SK-N-SH treated with all-trans-retinoic acid at 6 μM for 48 hours (cell line): Measurements from ENCODE around the gene AHSG.

Experiments used
- ATAC-seq: fragments of 200-7000 bp; cut with Tn5 transposase; 3 replicates; pipeline ENCODE4 v1.9.1; 2020; ENCODE audit warnings: mild to moderate bottlenecking, moderate library complexity
- ARNTL ChIP-seq: fragments of 450-650 bp; formaldehyde crosslinking; IDR thresholded peaks from 2 replicates; pipeline ENCODE4 v1.5.0; 2020; ENCODE audit warnings: low read depth, mild to moderate bottlenecking, moderate library complexity, borderline replicate concordance
- BACH2 ChIP-seq: fragments of 250-450 bp; sonication (Bioruptor Pico); IDR thresholded peaks from 2 replicates; pipeline ENCODE4 v1.9.0; 2021; ENCODE audit warnings: mild to moderate bottlenecking, borderline replicate concordance
- CSDC2 ChIP-seq: fragments of 250-450 bp; sonication (Bioruptor Pico); IDR thresholded peaks from 2 replicates; pipeline ENCODE4 v1.5.0; 2020; ENCODE audit warnings: mild to moderate bottlenecking, moderate library complexity
- ESRRG ChIP-seq: fragments of 250-450 bp; sonication (Bioruptor Pico); IDR thresholded peaks from 2 replicates; pipeline ENCODE4 v1.6.1; 2021; ENCODE audit warnings: mild to moderate bottlenecking
- ISL1 ChIP-seq: fragments of 250-450 bp; sonication (Bioruptor Pico); IDR thresholded peaks from 2 replicates; pipeline ENCODE4 v2.1.2; 2022; ENCODE audit warnings: mild to moderate bottlenecking, moderate library complexity
- OSR1 ChIP-seq: fragments of 250-450 bp; sonication (Bioruptor Pico); IDR thresholded peaks from 2 replicates; pipeline ENCODE4 v1.8.0; 2022; ENCODE audit warnings: moderate library complexity, mild to moderate bottlenecking, inconsistent platforms
- PPARA ChIP-seq: fragments of 250-450 bp; sonication (Bioruptor Pico); IDR thresholded peaks from 2 replicates; pipeline ENCODE4 v1.5.0; 2020; ENCODE audit warnings: mild to moderate bottlenecking, borderline replicate concordance
- SNAI2 ChIP-seq: fragments of 250-450 bp; sonication (Bioruptor Pico); IDR thresholded peaks from 2 replicates; pipeline ENCODE4 v1.5.0; 2020; ENCODE audit warnings: mild to moderate bottlenecking, moderate library complexity
- TOX ChIP-seq: fragments of 250-450 bp; sonication (Bioruptor Pico); IDR thresholded peaks from 2 replicates; pipeline ENCODE4 v1.8.0; 2021; ENCODE audit warnings: mild to moderate bottlenecking, moderate library complexity, borderline replicate concordance
- ZFP3 ChIP-seq: fragments of 250-450 bp; sonication (Bioruptor Pico); IDR thresholded peaks from 2 replicates; pipeline ENCODE4 v1.5.0; 2020; ENCODE audit warnings: mild to moderate bottlenecking, moderate library complexity
- ZNF565 ChIP-seq: fragments of 450-650 bp; formaldehyde crosslinking; conservative IDR thresholded peaks from 2 replicates; pipeline ENCODE4 v1.5.0; 2020; ENCODE audit warnings: low read depth, mild to moderate bottlenecking, moderate library complexity
- ZNF70 ChIP-seq: fragments of 450-650 bp; formaldehyde crosslinking; IDR thresholded peaks from 2 replicates; pipeline ENCODE4 v1.5.0; 2020; ENCODE audit warnings: mild to moderate bottlenecking, moderate library complexity
- ZNF8 ChIP-seq: fragments of 450-650 bp; formaldehyde crosslinking; IDR thresholded peaks from 2 replicates; pipeline ENCODE4 v1.5.0; 2020; ENCODE audit warnings: mild to moderate bottlenecking, moderate library complexity
- TF ChIP-seq, protein P1 (sequence below): fragments of 250-450 bp; sonication (Bioruptor Pico); IDR thresholded peaks from 2 replicates; pipeline ENCODE4 v1.5.1; 2021; ENCODE audit warnings: mild to moderate bottlenecking, moderate library complexity
- TF ChIP-seq, protein P2 (sequence below): fragments of 250-450 bp; sonication (Bioruptor Pico); IDR thresholded peaks from 2 replicates; pipeline ENCODE4 v1.8.0; 2020; ENCODE audit warnings: mild to moderate bottlenecking, moderate library complexity, borderline replicate concordance
- TF ChIP-seq, protein P3 (sequence below): fragments of 250-450 bp; sonication (Bioruptor Pico); IDR thresholded peaks from 2 replicates; pipeline ENCODE4 v1.8.0; 2021; ENCODE audit warnings: low read depth, mild to moderate bottlenecking, moderate library complexity, borderline replicate concordance
- TF ChIP-seq, protein P4 (sequence below): fragments of 250-450 bp; sonication (Bioruptor Pico); IDR thresholded peaks from 2 replicates; pipeline ENCODE4 v1.5.1; 2020; ENCODE audit warnings: low read depth, mild to moderate bottlenecking, moderate library complexity
- TF ChIP-seq, protein P5 (sequence below): fragments of 250-450 bp; sonication (Bioruptor Pico); IDR thresholded peaks from 2 replicates; pipeline ENCODE4 v1.5.0; 2020; ENCODE audit warnings: mild to moderate bottlenecking, moderate library complexity

Gene AHSG

DNA sequence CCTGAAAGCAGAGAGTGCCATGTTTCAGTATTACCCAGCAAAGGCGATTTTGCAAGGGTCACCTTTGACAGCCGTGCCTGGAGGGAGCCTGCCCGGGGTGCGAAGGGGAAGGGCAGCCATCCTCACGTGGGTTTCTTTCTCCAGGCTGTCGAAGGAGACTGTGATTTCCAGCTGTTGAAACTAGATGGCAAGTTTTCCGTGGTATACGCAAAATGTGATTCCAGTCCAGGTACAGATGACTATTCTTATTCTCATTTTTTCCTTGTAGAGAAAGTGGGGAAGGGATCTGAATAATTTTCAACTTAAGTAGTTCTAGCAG lies 3.4 kb downstream of the AHSG start (continued):
- no peak for TF ChIP-seq ARNTL (CRISPR knock-in tag)
- TF ChIP-seq, protein P1, sequence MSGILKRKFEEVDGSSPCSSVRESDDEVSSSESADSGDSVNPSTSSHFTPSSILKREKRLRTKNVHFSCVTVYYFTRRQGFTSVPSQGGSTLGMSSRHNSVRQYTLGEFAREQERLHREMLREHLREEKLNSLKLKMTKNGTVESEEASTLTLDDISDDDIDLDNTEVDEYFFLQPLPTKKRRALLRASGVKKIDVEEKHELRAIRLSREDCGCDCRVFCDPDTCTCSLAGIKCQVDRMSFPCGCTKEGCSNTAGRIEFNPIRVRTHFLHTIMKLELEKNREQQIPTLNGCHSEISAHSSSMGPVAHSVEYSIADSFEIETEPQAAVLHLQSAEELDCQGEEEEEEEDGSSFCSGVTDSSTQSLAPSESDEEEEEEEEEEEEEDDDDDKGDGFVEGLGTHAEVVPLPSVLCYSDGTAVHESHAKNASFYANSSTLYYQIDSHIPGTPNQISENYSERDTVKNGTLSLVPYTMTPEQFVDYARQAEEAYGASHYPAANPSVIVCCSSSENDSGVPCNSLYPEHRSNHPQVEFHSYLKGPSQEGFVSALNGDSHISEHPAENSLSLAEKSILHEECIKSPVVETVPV (CRISPR knock-in tag): no peak

DNA sequence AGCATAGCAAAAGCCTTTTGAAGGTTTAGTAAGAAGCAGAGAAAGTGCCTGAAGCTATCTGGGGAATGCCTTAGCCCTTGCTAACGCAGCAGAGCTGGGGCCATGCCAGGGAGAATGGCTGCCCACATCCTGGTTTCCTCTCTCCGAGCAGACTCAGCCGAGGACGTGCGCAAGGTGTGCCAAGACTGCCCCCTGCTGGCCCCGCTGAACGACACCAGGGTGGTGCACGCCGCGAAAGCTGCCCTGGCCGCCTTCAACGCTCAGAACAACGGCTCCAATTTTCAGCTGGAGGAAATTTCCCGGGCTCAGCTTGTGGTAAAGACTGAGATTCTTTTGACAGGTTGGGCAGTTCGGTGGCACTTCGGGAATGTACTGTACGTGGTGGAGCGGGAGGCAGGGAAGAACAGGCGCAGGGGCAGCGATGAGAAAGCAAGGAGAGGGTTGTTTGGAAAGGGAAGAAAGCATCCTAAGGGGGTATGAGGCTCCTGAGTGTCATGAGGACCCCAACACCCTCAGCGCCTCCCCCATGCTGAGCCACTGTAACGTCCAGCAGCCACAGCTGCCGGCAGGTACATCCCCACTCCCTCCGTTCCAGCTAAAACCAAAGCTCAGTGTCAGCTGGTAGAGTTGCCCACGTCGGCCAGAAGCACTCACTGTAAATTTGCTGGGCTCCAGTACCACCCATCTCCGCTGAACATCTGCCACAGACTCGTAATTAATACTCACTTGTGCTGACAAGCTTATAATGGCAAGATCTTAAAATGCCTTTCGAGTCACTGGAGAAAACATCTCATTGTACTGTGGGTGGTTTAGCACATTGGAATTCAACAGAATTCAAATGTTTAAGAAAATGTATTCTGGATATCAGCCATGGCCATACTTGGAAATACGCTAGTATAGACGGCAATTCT lies 4.4 kb downstream of the AHSG start:
- TF ChIP-seq, protein P1 (CRISPR knock-in tag): no peak
- TF ChIP-seq, protein P2, sequence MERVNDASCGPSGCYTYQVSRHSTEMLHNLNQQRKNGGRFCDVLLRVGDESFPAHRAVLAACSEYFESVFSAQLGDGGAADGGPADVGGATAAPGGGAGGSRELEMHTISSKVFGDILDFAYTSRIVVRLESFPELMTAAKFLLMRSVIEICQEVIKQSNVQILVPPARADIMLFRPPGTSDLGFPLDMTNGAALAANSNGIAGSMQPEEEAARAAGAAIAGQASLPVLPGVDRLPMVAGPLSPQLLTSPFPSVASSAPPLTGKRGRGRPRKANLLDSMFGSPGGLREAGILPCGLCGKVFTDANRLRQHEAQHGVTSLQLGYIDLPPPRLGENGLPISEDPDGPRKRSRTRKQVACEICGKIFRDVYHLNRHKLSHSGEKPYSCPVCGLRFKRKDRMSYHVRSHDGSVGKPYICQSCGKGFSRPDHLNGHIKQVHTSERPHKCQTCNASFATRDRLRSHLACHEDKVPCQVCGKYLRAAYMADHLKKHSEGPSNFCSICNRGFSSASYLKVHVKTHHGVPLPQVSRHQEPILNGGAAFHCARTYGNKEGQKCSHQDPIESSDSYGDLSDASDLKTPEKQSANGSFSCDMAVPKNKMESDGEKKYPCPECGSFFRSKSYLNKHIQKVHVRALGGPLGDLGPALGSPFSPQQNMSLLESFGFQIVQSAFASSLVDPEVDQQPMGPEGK (CRISPR knock-in tag): no peak
- TF ChIP-seq BACH2 (CRISPR knock-in tag): no peak
- no peak for TF ChIP-seq ZNF70 (CRISPR knock-in tag)
- TF ChIP-seq ZNF565 (CRISPR knock-in tag): no peak
- TF ChIP-seq, protein P3, sequence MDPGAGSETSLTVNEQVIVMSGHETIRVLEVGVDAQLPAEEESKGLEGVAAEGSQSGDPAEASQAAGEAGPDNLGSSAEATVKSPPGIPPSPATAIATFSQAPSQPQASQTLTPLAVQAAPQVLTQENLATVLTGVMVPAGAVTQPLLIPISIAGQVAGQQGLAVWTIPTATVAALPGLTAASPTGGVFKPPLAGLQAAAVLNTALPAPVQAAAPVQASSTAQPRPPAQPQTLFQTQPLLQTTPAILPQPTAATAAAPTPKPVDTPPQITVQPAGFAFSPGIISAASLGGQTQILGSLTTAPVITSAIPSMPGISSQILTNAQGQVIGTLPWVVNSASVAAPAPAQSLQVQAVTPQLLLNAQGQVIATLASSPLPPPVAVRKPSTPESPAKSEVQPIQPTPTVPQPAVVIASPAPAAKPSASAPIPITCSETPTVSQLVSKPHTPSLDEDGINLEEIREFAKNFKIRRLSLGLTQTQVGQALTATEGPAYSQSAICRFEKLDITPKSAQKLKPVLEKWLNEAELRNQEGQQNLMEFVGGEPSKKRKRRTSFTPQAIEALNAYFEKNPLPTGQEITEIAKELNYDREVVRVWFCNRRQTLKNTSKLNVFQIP: no peak
- no peak for TF ChIP-seq CSDC2 (CRISPR knock-in tag)
- TF ChIP-seq ESRRG (CRISPR knock-in tag): no peak
- TF ChIP-seq OSR1: no peak
- no peak for TF ChIP-seq ZFP3
- no peak for TF ChIP-seq SNAI2 (CRISPR knock-in tag)
- no peak for TF ChIP-seq PPARA (CRISPR knock-in tag)
- TF ChIP-seq ARNTL (CRISPR knock-in tag): no peak
- ATAC-seq: peak; percentile 97

DNA sequence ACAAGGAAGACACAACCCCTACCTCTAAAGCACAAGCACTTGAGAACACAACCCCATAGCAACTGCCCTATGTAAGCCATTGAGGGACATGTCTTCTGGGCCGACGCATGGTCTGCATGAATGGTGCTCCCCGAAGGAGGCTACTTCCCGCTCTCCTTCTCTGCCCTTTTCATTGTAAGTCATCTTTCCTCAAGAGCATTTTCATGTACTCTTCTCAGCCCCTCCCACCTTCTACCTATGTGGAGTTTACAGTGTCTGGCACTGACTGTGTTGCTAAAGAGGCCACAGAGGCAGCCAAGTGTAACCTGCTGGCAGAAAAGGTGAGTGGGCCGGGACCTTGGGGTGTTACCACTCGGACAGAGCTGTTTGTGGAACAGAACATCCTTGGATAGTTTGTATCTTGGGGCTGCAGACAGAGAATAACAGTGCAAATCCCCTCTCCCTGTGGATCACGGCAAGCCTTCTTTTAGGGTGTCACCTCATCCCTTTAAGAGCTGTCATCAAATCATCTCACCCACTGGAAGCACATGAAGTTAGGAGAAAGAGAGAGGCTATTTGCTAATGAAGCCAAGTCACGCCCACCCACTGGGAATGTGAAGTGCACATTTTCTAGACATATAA lies 5.6 kb downstream of the AHSG start:
- TF ChIP-seq, protein P4, sequence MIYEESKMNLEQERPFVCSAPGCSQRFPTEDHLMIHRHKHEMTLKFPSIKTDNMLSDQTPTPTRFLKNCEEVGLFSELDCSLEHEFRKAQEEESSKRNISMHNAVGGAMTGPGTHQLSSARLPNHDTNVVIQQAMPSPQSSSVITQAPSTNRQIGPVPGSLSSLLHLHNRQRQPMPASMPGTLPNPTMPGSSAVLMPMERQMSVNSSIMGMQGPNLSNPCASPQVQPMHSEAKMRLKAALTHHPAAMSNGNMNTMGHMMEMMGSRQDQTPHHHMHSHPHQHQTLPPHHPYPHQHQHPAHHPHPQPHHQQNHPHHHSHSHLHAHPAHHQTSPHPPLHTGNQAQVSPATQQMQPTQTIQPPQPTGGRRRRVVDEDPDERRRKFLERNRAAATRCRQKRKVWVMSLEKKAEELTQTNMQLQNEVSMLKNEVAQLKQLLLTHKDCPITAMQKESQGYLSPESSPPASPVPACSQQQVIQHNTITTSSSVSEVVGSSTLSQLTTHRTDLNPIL (CRISPR knock-in tag): no peak
- TF ChIP-seq ISL1 (CRISPR knock-in tag) (no peak), CSDC2 (CRISPR knock-in tag) (no peak), PPARA (CRISPR knock-in tag) (no peak), TOX (CRISPR knock-in tag) (no peak), ARNTL (CRISPR knock-in tag) (no peak), SNAI2 (CRISPR knock-in tag) (no peak), ZNF8 (CRISPR knock-in tag) (no peak), ZNF70 (CRISPR knock-in tag) (no peak)
- TF ChIP-seq, protein P5, sequence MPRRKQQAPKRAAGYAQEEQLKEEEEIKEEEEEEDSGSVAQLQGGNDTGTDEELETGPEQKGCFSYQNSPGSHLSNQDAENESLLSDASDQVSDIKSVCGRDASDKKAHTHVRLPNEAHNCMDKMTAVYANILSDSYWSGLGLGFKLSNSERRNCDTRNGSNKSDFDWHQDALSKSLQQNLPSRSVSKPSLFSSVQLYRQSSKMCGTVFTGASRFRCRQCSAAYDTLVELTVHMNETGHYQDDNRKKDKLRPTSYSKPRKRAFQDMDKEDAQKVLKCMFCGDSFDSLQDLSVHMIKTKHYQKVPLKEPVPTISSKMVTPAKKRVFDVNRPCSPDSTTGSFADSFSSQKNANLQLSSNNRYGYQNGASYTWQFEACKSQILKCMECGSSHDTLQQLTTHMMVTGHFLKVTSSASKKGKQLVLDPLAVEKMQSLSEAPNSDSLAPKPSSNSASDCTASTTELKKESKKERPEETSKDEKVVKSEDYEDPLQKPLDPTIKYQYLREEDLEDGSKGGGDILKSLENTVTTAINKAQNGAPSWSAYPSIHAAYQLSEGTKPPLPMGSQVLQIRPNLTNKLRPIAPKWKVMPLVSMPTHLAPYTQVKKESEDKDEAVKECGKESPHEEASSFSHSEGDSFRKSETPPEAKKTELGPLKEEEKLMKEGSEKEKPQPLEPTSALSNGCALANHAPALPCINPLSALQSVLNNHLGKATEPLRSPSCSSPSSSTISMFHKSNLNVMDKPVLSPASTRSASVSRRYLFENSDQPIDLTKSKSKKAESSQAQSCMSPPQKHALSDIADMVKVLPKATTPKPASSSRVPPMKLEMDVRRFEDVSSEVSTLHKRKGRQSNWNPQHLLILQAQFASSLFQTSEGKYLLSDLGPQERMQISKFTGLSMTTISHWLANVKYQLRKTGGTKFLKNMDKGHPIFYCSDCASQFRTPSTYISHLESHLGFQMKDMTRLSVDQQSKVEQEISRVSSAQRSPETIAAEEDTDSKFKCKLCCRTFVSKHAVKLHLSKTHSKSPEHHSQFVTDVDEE (CRISPR knock-in tag): no peak
- TF ChIP-seq, protein P3: no peak
- ATAC-seq: no peak
